Measurements from ENCODE around the gene PRDM11.

Gene PRDM11

DNA sequence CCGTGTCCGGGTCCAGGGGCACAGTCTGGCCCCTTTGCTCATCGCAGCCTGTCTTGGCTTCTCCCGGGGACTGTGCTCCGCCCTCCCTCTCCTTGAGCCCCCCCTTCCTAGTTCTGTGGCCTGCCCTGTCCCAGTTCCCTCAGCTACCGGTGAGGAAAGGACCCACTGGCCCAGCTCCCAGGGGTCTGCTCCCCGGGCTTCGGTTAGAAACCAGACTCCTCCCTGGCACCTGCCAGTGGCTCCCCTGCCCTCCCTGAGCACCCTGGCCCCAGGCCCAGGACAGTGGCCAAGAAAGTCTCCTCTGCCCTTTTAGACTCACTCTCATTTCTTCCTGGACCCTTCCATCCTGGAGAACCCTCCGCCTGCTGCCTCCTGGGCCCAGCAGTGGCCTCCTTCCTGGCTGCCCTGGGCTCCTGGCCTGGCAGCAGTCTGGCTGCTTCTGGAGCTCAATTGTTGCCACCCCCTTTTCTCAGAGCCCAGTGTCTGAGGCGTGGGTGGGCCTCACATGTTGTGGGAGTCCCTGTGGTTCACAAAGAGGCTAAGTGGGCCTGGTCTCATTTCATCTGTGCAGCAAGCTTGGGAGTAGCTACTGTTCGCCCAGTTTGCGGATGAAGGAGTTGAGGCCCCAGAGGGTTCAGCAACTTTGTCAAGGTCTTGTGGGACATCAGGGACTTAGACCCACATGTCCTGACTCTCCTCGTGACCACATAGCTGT lies 12.6 kb downstream of the PRDM11 start:
- DNase-seq (ENCODE audit: low spot score): no peak
- TF ChIP-seq, protein P1, sequence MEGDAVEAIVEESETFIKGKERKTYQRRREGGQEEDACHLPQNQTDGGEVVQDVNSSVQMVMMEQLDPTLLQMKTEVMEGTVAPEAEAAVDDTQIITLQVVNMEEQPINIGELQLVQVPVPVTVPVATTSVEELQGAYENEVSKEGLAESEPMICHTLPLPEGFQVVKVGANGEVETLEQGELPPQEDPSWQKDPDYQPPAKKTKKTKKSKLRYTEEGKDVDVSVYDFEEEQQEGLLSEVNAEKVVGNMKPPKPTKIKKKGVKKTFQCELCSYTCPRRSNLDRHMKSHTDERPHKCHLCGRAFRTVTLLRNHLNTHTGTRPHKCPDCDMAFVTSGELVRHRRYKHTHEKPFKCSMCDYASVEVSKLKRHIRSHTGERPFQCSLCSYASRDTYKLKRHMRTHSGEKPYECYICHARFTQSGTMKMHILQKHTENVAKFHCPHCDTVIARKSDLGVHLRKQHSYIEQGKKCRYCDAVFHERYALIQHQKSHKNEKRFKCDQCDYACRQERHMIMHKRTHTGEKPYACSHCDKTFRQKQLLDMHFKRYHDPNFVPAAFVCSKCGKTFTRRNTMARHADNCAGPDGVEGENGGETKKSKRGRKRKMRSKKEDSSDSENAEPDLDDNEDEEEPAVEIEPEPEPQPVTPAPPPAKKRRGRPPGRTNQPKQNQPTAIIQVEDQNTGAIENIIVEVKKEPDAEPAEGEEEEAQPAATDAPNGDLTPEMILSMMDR (IDR thresholded peaks at IDR 0.05; ENCODE audit: extremely low read depth, missing control alignments): no peak

DNA sequence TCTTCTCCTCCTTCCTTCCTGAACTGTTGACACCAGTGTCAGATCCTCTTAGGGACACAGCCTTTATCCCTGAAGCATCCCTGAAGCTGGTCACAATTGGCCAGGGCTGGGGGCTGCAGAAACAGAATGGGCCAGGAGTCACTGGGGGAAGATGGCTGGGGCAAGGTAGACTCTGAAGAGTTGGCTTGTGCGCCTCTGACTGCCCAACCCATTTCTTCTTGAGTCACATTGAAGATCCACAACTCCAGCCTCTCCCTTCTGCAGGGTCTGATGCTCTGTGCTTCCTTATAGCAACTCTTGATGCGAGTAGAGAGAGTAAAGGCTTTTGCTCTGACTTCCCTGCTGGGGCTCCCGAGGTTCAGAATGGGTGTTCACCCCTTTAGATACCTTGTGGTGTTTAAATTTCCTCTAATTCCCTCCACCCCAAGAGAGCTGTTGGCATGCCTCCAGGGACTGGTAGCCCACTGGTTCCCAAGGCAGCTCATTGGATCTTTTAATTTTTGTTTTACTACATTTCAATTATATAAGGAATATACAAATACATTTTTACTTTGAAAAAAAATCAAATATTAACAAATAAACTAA lies 13.4 kb downstream of the PRDM11 start:
- no peak for DNase-seq (ENCODE audit: low spot score)
- TF ChIP-seq, protein P1 (IDR thresholded peaks at IDR 0.05; ENCODE audit: extremely low read depth, missing control alignments): no peak

DNA sequence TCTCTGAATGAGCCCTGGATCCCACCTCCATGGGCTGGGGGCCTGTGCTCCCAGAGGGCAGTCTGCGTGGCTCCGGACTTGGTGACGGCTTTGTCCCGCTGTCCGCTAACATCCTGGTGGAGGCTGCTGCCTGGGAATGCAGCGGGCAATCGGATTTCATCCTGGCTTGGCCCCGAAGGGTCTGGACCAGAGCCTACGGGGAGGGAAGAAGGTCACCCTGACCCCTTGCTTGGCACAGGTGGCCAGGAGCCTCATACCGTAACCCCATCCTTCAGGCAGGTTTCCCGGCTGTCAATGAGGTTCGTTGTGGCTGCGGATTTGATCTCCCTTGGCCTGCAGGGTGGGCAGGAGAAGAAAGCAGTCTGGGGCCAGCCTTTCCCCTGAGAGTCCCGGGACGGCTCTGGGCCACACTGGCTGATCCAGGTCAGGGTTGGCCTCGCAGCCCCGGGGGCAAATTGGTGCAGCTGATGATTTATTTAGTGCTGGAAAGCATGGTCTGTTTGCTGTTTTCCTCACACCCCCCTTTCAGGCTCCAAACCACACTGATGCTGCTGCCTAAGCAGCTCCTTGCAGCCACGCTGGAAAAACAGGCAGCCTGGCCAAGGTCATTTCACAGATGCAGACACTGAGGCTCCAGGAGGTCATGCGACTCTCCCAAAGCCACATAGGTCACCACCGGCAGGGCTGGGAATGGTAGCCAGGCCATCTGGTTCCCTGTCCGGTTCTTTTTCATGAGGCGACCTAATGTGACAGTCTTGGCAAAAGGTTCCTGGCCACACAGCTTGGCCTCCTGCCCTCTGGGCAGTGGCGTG lies 15.0 kb downstream of the PRDM11 start:
- TF ChIP-seq, protein P1 (IDR thresholded peaks at IDR 0.05; ENCODE audit: extremely low read depth, missing control alignments): no peak
- no peak for DNase-seq (ENCODE audit: low spot score)

DNA sequence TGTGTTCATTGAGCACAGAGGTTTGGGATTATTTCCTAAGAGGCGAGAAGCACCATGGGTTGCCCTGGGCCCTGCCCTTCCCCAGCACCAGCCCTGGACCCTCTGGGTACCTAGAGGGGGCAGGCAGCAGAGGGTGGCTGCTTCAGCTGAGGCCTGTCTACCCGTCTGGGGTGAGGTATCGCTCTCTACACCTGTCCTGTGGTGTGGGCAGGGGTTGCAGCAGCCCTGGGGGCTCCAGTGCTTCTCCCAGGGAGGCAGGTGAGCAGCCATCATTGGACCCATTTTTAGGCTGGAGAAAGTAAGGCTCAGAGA lies 15.6 kb downstream of the PRDM11 start:
- DNase-seq (ENCODE audit: low spot score): no peak
- TF ChIP-seq, protein P1 (IDR thresholded peaks at IDR 0.05; ENCODE audit: extremely low read depth, missing control alignments): no peak

DNA sequence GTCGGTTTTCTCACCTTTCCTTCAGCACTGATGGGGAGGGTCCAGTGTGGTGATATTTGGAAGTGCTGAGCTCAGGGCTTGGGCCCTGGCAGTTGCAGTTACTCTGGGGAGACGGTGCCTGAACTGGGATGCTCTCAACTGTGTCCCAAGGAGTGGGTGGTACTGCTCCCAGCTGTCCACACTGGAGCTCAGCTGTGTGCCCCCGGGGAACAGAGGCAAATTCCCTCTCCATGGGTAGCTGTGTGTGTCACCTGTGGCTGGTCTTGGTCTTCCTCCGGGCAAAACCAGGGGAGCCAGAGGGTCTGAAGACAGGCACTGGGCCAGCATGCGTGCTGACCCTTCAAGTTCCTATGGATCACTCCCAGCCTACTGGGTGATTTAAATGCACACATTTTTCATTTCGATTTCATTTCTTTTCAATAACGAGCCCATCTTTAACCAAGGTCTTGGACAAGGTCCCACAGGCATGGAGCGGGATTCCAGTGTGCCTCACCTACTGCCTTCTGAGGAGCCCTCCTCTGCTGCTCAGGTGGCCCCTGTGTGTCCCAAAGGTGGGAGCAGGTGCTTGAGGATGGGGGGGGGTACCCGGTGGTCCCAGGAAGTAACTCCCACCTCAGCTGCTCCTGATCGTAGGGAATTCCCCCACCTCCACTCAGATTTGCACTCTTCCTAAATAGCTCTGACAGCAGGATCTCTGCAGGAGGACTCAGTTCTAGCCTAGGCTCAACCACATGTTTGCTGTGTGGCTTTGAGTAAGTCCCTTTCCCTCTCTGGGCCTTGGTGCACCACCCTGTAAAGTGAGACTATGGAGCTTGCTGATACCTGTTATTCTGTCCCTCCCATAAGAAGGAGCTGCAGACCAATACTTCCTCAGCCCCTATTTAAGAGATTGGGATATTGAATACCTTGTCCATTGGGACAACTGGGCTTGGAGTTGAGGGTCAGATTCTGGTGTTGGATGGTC lies 16.8 kb downstream of the PRDM11 start:
- TF ChIP-seq, protein P1 (IDR thresholded peaks at IDR 0.05; ENCODE audit: extremely low read depth, missing control alignments): no peak
- no peak for DNase-seq (ENCODE audit: low spot score)

DNA sequence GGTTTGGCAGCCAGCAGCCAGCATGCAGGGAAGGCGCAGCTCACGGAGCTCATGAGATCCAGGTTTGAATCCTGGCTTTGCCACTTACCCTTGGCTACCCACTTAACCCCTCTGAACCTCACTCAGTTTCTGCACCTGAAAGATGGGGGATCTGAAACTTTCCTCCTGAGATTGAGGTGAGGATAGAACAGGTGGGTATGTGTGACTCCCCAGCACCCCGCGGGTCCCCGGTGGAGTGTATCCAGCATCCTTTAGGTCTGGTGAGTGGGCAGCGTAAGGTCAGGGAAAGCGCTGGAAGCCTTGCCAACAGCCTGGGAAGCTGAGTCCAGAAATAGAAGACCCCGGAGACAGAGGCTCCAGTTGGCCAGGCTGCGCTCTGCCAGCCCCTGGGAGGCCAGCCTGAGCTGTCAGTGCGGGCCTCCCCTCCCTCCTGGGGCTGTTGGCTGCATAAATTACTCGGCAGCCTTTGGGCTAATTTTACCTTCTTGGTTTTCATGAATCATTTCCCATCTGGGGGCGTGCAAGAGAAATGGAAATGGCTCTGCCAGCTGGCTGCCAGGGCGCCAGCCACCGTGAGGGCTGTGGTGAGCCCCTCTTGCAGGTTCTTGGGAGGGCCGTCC lies 17.6 kb downstream of the PRDM11 start:
- no peak for DNase-seq (ENCODE audit: low spot score)
- TF ChIP-seq, protein P1 (IDR thresholded peaks at IDR 0.05; ENCODE audit: extremely low read depth, missing control alignments): no peak
